Central memory CD4-positive, alpha-beta T cell (primary cell): Measurements from ENCODE around the gene CTNNA2.

ENCODE experiments used
- DNase-seq: peaks from one replicate; pipeline ENCODE4 v3.0.0; 2022

CTNNA2 gene

DNA sequence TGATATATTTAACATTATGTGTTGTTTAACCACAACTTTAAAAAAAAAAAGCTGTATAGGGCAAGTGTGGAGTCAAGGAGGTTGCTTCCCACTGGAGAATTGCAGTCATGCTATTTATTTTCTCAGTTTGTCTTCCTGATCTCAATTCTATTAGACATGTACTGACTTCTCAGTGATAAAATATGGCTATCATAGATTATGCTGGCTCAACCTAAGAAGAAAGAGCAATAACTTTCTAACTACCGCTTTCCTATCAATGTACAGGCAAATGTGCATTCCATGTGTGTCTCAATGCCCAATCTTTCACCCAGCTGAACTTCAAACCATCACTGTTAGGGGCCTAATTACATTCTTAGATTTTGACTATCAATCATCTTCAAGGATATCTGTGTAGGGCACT, 201.4 kb downstream of the CTNNA2 start:
- DNase-seq: no peak

DNA sequence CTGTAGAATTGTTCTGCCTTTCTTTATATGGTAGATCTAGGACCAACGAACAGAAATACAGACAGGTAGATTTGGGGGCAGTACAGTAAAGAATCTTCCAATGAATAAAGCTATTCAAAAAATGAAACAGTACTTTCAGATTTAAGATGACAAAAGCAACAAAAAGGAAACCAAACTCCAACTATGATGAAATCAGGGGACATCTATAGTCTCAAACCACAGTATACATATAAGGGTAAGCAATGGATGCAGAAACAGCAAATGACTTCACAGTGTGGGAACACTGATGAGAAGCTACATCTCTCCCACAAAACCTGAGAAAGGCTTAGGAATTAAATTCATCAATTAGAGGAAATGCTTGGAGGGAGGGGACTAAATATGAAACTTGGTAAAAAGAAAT, 202.5 kb downstream of the CTNNA2 start:
- no peak for DNase-seq

DNA sequence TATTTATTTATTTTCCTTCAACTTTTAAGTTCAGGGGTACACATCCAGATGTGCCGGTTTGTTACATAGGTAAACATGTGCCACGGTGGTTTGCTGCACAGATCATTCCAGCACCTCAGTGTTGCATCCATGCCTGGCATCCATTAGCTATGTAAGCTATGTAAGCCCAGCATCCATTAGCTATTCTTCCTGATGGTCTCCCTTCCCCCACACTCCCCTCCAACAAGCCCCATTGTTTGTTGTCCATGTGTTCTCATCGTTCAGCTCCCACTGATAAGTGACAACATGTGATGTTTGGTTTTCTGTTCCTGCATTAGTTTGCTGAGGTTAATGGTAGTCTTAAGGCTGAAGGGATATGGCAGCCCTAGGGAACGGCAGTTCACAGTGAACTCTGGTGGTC, 203.4 kb downstream of the CTNNA2 start:
- DNase-seq: no peak

DNA sequence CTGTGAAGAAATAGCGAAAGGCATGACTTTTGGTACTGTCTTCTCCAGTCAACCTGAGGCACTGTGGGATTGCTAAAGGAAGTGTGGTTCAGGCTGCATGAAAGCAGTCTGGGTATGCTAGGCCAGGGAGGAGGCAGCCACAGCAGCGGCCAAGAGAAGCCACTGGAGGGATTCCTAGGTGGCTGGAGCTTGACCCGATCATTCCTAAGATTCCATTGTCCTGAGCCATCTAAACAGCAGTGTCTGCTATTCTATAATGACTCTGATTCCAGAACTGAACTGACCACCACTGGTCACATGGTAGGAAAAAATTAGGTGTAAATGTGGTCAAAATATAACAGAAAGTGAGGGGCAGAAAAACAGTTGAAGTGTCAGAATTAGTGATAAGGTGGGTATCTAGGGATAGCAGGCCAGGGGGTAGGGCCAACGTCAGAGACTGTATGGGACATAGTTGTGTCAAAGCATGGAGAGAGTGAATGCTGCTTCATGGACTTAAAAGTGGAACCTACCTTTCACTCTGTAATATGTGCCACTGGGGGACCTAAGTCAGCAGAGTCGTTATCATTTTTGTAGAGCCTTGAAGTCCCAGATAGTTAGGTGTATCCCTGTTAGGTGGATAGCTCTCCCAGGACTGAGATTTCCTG, 204.6 kb downstream of the CTNNA2 start:
- DNase-seq: no peak

- no peak for DNase-seq
Measured at GRCh38 chr2:79721061-79721460, 208.2 kb downstream of the CTNNA2 start.

DNA sequence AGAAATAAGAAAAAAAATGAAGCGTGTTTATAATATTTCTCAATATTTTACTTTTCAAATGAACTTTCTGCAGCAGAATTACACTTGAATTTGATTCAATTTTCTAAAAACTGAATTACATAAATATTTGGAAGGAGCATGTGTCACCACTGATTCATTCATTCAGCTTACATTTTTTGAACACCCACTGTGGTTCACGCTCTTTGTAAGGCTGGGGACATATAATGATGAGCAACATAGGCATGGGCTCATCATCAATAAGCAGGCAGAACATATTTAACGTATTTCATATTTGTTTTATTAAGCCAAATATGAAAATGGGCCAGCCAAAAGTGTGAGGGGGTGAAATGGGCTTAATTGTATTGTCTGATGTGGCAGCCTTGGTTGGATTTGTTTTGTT, 209.1 kb downstream of the CTNNA2 start:
- no peak for DNase-seq

DNA sequence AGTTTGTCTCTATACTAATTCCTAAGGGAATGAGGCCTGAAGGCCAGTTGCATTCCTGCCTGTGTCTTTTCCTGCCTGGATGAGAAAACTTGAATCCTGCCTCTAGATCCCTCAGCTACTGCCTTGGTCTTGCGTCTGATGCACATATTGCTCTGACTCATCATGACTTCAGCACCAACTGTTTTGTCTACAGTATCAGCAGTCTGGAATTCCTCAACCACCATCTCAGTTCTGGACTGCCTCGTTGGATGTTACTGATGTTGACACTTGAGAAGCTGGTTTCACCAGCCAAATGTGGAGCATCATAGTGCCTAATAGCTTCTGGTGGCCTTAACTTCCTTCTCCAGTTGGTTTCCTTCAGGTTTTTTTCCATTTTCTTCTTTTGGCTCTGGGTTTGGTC, 211.0 kb downstream of the CTNNA2 start:
- no peak for DNase-seq

DNA sequence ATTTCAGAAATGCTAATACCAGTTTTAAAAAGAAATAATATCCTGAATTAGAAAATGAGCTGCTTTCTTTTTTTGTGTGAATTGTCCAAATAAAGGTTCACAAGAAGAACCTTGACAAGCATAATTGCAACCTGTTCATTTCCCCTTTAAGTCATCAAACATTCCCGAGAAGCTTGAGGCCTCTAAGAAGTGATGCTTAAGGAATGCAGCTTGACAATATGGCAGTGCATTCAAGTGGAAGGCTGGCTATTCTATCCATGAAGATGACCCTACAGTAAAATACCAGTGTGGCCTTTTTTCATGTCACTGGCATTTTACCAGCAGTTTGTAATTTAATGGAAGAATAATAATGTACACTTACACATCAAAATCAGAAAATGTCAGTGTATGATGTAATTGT, 216.7 kb downstream of the CTNNA2 start:
- no peak for DNase-seq

GRCh38 chr2:79734518-79734917, 221.7 kb downstream of the CTNNA2 start:
- DNase-seq: no peak

DNA sequence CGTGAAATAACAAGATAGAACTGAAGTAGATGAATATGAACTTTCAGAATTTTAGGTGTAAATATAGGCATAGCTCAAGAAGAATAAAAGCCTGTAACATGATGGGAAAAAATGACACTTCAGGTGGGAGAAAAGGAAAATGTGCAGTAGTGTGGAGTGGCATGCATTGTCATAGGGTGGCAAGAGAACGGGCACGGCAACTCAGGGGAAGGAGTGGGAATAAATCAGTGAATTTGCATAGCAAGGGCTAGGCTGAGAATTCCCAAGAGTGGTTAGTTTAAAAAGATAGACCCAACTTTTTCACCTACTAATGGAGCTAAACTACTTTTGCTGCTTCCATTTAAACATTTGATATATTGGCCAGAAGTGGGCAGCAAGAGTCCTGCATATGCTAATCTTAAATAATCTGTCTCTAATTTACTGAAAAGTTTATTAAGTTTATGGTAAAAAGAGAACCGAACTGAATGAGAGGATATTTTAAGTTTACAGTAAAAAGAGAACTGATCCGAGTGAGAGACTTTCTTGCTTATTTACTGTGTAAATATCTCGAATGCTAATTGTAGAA, 228.1 kb downstream of the CTNNA2 start:
- DNase-seq: no peak

GRCh38 chr2:79750321-79750720, 237.5 kb downstream of the CTNNA2 start:
- DNase-seq: no peak

DNA sequence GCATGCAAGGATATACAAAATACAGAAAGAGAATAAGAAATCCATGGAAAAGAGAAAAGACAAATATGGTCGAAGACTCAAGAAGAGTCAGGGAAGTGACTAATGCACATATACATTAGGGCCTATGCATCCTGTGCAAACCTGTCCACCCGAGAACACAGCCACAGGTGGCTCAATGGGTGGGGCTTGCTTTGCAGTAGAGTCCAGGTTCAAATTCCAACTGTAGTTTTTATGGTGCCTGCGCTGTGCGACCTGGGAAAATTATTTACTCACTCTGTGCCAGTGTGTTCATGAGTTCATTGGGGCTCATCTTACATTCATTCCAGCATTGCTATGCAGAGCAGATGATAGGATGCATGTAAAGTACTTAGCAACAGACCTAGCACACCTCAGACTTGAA, 244.7 kb downstream of the CTNNA2 start:
- DNase-seq: no peak

- no peak for DNase-seq
Measured at GRCh38 chr2:79758042-79758441, 245.2 kb downstream of the CTNNA2 start.

- no peak for DNase-seq
Measured at GRCh38 chr2:79758749-79759282, 246.0 kb downstream of the CTNNA2 start.

DNA sequence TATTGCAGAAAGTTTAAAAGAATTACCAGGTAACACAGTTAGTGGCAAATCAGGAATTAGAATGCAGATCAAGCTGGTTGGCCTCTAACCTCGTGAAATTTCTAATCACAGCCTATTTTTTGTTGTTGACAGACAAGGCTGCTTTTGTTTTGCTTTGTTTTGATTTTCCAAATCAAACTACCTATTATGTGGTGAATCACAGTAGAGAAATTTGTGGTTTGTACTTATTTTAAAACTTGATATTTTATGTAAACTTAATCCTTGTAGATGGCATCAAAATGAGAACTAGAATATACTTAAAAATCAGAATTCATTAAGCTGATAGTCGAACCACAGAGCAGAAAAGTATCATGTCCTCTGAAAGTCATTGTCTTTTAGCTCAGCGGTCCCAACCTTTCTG, 258.1 kb downstream of the CTNNA2 start:
- no peak for DNase-seq

GRCh38 chr2:79771493-79771892, 258.6 kb downstream of the CTNNA2 start:
- no peak for DNase-seq

DNA sequence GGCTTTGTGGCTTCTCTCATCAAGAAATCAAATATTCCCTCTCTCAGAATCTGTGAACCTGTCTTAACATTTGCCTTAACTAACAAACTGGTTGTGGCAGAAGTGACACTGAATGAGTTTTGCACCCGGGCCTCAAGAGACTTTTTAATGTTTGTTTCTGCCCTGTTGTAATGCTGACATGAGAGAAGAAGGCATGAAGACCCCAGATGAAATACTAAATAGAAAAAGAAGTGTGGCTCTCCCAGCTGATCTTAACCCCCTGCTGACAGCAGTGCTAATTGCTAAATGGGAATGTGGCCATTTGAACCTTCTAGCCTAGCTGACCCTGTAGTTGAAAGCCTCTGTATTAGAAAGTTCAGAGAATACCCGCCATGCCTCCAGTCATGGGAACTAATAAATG, 261.2 kb downstream of the CTNNA2 start:
- no peak for DNase-seq

- DNase-seq: no peak
Measured at GRCh38 chr2:79776461-79776860, 263.6 kb downstream of the CTNNA2 start.

GRCh38 chr2:79780781-79781180, 267.9 kb downstream of the CTNNA2 start:
- no peak for DNase-seq

DNA sequence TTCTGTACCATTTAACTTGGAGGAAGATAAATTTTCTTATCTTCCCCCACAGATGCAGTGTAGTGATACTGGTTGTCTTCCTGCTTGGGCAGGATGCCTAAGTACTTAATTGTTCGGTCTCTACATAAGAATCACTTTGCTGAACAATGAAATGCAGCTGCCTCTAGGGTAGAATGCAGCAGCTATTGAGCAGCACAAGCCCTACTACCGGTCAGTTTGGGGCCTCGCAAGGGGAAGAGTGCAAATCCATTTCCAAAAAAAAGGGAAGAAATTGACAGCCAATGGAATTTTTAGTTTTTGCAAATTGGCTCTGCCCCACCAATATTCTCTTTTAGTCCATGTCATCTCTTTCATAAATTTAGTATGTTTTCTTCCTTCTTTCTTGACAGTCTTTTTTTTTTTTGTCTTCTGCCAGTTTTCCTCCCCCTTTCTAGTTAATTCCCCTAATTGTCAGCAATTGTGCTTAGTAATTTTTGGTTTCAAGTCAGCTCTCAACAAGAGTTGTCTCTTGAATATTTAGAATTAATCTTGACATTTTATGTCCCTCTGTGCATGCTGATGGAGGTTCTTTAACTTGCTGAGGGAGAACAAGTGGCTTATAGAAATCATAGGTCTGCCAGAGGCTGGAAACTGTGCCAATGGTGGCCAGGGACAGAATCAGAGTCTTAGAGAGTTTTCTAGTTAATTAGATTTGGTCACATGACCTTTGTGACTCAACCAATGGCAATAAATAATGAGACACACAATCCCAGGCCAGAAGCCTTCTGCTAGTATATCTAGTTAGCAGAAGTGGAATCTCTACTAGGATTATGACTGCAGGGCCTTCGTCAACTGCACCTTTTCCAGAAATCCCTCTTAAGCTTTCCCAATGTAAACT, 270.0 kb downstream of the CTNNA2 start:
- DNase-seq: no peak

- DNase-seq: no peak
Measured at GRCh38 chr2:79788952-79789651, 276.3 kb downstream of the CTNNA2 start.

DNA sequence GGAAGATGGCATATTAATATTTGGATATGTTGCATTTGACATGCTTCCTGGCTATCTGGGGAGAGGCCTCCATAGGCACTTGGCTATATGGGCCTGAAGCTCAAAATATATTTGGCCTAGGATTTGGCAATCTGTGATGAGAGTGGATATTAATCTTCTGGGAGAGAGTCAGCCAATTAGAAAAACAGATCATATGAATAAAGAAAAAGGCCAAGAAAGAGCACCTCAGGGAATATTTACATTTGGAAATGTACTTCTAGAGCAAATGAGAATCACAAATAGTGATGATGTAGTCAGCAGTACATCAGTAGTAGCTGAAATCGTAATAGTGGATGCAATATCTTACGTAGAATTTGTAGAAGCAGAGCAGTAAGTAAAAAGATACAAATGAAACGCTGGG, 277.0 kb downstream of the CTNNA2 start:
- DNase-seq: no peak

GRCh38 chr2:79792090-79792489, 279.2 kb downstream of the CTNNA2 start:
- no peak for DNase-seq
